Natural killer cell treated with Interleukin-12 subunit alpha and Interleukin-12 subunit beta and Interleukin-15 and Interleukin-18, amount 100 ng/mL, for 72 hours (primary cell): ENCODE data around the gene KRTAP6-1. TPM values are rescaled to one million over a fixed set of nuclear protein-coding genes. Genes with fewer than 3 reads are reported as not detected.

ENCODE experiments used
- ATAC-seq, 2 donors: fragments of 150-1000 bp; cut with Tn5 transposase in 1 of 2; sonication (Bioruptor Pico), chemical (Tn5 transposase) in 1 of 2; 2 replicates each; pipeline ENCODE4 v1.10.0; 2021
- DNase-seq: peaks from one replicate; pipeline ENCODE4 v3.0.0; 2022; ENCODE audit warnings: low spot score
- H3K27ac Mint-ChIP-seq, 2 donors: 1 replicate in 1 of 2; 2 replicates in 1 of 2; pipeline ENCODE4 v1.8.0; 2022; ENCODE audit warnings: mixed read lengths in 2 of 2, mild to moderate bottlenecking in 1 of 2, moderate library complexity in 1 of 2
- H3K27me3 Mint-ChIP-seq, 2 donors: 1 replicate in 1 of 2; 2 replicates in 1 of 2; pipeline ENCODE4 v1.8.0; 2022; ENCODE audit warnings: mixed read lengths in 2 of 2
- H3K36me3 Mint-ChIP-seq: one replicate; pipeline ENCODE4 v1.8.0; 2022; ENCODE audit warnings: mixed read lengths
- H3K4me1 Mint-ChIP-seq, 2 donors: 1 replicate in 1 of 2; 2 replicates in 1 of 2; pipeline ENCODE4 v1.8.0; 2022; ENCODE audit warnings: low read depth in 2 of 2, mixed read lengths in 2 of 2, mild to moderate bottlenecking in 1 of 2
- H3K4me3 Mint-ChIP-seq: one replicate; pipeline ENCODE4 v1.8.0; 2022; ENCODE audit warnings: mixed read lengths
- H3K9me3 Mint-ChIP-seq: 2 replicates; pipeline ENCODE4 v1.8.0; 2022; ENCODE audit warnings: mixed read lengths
- total RNA-seq, 2 donors: library from RNA; stranded (reverse); gene quantifications; one replicate each; pipeline ENCODE4 v1.2.3, GENCODE V29; 2022

Gene KRTAP6-1, protein sequence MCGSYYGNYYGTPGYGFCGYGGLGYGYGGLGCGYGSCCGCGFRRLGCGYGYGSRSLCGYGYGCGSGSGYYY
- not detected for total RNA-seq

DNA sequence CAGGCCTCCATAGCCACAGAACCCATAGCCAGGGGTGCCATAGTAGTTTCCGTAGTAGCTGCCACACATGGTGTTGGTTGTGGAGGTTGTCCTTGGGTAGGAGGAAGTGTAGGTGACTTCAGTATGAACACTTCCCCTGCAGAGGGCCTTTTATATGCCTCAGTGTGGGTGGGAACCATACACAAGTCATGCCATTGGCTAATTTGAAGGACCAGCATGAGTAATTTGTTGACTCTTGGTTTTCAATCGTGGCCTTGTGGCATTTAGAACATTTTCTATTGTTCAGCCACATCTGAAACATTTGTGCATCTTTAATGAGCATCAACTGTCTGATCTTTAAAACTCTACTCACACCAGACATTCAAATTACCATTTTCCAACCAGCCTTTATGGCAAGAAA, at the start of gene KRTAP6-1:
KRTAP6-1 (minus strand) TSS at position 95 of the 400 bp plus-strand sequence; CDS start at position 69, 26 bp downstream.
- Mint-ChIP-seq H3K27ac (no peak within 1 kb of the TSS), H3K4me1 (no peaks in the 10 kb centered on the region), H3K27me3 (no peaks in the 10 kb centered on the region), H3K36me3 (no peaks in the 10 kb centered on the region), H3K4me3 (no peak within 1 kb of the TSS), H3K9me3 (peaks cover 6% of the 10 kb centered on the region)
- DNase-seq = no peak
- ATAC-seq = no peak

DNA sequence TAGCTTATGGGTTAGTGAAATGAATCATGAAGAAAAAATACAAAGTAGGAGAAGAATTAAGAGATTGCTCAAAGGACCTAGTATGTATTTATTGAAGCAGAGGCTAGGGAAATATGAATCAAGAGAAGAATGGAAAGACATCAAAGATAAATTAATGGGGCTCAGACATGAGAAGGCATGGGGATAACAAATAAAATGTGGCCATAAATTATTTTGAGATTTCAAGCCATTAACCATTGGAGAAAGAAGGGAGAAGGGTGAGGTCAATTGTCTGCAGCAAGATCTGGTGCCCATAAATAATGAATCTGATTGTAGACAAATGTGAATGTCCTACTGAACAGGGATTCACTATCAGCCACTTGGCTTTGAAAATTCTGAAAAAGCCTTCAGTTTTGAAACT, 39.2 kb upstream of the KRTAP6-1 start:
- peaks cover 21% of the 10 kb centered on the region for H3K9me3 Mint-ChIP-seq
- H3K4me1 Mint-ChIP-seq = no peaks in the 10 kb centered on the region
- H3K4me3 Mint-ChIP-seq = no peak overlapping the region
- H3K27ac Mint-ChIP-seq = no peak overlapping the region
- DNase-seq (no peak), ATAC-seq (no peak)
- H3K36me3 Mint-ChIP-seq = peaks cover 4% of the 10 kb centered on the region
- no peaks in the 10 kb centered on the region for H3K27me3 Mint-ChIP-seq

DNA sequence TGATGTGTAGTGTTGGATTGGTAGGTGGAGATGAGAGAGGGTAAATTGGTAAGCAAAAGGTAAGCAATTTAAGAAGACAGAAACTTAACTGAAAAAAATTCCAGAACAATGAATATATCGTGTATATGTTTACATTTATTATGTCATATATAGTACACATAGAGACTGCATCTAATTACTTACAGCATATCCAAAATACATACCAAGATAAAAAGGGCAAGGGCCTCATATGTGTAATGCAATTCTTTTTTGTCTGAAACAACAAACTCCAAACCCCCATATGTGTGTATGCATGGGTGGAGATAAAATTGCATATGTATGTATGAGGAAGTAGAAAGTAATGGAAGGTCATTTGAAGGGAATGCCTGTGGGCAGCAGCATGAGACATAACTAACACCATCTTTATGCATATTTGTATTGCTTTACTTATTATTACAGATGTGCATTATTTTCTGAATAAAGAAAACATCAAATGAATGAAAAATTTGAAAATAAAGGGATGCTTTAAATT, 33.2 kb upstream of the KRTAP6-1 start:
- Mint-ChIP-seq H3K9me3 (peaks cover 19% of the 10 kb centered on the region), H3K4me3 (no peak overlapping the region), H3K27me3 (no peaks in the 10 kb centered on the region), H3K4me1 (no peaks in the 10 kb centered on the region), H3K27ac (no peak overlapping the region), H3K36me3 (peaks cover 4% of the 10 kb centered on the region)
- DNase-seq (no peak), ATAC-seq (no peak)

DNA sequence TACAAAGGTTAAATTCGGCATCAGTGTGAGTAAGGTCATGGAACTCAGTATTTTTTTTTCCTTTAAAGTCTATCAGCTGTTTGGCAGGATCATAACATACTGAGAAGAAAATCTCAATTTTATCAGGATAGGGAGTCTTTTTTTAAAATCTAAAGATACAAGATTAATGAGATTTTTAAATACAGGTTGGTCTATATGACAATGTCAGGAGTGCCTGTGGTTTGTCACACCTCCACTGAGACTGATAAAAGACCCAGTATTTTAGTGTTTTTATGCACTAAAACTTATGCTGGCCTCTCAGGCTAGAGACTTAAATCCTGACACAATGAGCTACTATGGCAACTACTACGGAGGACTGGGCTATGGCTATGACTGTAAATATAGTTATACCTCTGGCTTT, 28.8 kb upstream of the KRTAP6-1 start, which contains the start of gene KRTAP20-3:
KRTAP20-3 (plus strand) TSS at position 301 of the 400 bp plus-strand sequence.
- DNase-seq (no peak), ATAC-seq (no peak)
- peaks cover 8% of the 10 kb centered on the region for H3K9me3 Mint-ChIP-seq
- H3K4me1 Mint-ChIP-seq = no peaks in the 10 kb centered on the region
- no peaks in the 10 kb centered on the region for H3K27me3 Mint-ChIP-seq
- no peak within 1 kb of the TSS for H3K4me3 Mint-ChIP-seq
- no peaks in the 10 kb centered on the region for H3K36me3 Mint-ChIP-seq
- H3K27ac Mint-ChIP-seq = no peak within 1 kb of the TSS

DNA sequence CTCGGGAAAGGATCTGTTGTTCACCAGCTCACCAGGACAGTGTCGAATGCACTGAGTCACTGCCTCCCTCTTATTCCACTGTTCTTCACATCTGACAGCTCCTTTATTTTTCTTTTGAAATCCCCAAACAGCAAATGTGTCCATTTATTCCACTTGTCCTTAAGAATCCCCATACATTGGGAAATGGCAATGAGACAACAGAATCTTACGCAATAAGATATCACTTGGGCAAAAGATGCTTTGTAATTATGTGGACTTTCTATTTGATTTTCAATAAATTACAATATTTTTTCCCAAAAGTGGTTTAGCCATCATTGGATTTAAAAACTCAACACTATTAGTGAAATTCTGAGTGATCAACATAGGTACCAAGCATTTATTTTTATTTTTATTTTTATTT, 25.0 kb upstream of the KRTAP6-1 start:
- Mint-ChIP-seq H3K27me3 (no peaks in the 10 kb centered on the region), H3K9me3 (peaks cover 2% of the 10 kb centered on the region), H3K4me1 (no peaks in the 10 kb centered on the region), H3K36me3 (no peaks in the 10 kb centered on the region), H3K4me3 (no peak overlapping the region), H3K27ac (no peak overlapping the region)
- no peak for DNase-seq
- no peak for ATAC-seq

DNA sequence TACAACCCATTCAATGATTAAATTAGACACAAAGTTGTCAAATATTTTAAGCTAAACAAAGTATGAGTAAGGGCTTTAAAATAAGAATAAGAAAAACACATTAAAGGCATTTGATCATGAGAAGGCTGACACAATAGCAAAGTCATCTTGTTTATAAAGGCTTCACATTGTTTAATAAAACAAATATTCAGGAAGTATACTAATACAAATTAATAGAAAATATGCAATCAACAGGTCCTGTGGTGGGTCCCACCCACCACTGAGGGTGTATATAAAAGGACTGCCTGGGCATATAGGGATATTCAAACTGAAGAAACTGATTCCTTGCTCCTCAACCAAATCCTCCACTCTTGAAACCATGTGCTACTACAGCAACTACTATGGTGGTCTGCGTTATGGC, 21.2 kb upstream of the KRTAP6-1 start, which contains the start of gene KRTAP20-2:
KRTAP20-2 (plus strand) TSS at position 301 of the 400 bp plus-strand sequence; CDS start at position 359, 58 bp downstream.
- no peak for DNase-seq
- no peaks in the 10 kb centered on the region for H3K4me1 Mint-ChIP-seq
- H3K27ac Mint-ChIP-seq = no peak within 1 kb of the TSS
- no peak for ATAC-seq
- no peaks in the 10 kb centered on the region for H3K27me3 Mint-ChIP-seq
- H3K4me3 Mint-ChIP-seq = no peak within 1 kb of the TSS
- H3K36me3 Mint-ChIP-seq = no peaks in the 10 kb centered on the region
- H3K9me3 Mint-ChIP-seq = peaks cover 4% of the 10 kb centered on the region

DNA sequence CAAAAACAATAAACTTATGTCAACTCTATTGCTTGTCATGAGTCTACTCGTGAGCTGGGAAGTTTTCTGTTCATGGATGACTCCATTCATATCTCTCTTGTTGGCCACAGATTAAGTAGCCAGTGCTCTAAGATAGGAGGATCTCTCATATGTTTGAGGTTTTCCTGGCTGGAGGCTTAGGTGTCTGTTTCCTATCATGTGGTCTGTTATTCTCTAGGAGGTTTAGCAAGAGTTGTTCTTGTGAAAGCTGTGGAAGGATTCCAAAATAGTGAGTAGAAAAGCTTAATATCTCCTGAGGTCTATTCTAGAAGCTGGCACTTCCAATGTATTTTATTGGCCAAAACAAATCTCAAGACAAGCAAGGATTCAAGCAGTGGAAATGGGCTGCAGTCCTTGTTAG, 15.5 kb upstream of the KRTAP6-1 start:
- Mint-ChIP-seq H3K4me3 (no peak overlapping the region), H3K9me3 (peaks cover 21% of the 10 kb centered on the region), H3K27ac (no peak overlapping the region), H3K36me3 (no peaks in the 10 kb centered on the region), H3K27me3 (no peaks in the 10 kb centered on the region), H3K4me1 (no peaks in the 10 kb centered on the region)
- no peak for DNase-seq
- ATAC-seq = no peak

GRCh38 chr21:30628109-30628508, 14.4 kb upstream of the KRTAP6-1 start:
- Mint-ChIP-seq H3K9me3 (peaks cover 21% of the 10 kb centered on the region), H3K4me3 (no peak overlapping the region), H3K27me3 (no peaks in the 10 kb centered on the region), H3K4me1 (no peaks in the 10 kb centered on the region), H3K36me3 (no peaks in the 10 kb centered on the region), H3K27ac (no peak overlapping the region)
- DNase-seq (no peak), ATAC-seq (no peak)

GRCh38 chr21:30625449-30626165, 11.9 kb upstream of the KRTAP6-1 start:
- Mint-ChIP-seq H3K27me3 (no peaks in the 10 kb centered on the region), H3K9me3 (peaks cover 17% of the 10 kb centered on the region), H3K4me3 (no peak overlapping the region), H3K4me1 (no peaks in the 10 kb centered on the region), H3K27ac (no peak overlapping the region), H3K36me3 (no peaks in the 10 kb centered on the region)
- ATAC-seq (no peak), DNase-seq (no peak)

DNA sequence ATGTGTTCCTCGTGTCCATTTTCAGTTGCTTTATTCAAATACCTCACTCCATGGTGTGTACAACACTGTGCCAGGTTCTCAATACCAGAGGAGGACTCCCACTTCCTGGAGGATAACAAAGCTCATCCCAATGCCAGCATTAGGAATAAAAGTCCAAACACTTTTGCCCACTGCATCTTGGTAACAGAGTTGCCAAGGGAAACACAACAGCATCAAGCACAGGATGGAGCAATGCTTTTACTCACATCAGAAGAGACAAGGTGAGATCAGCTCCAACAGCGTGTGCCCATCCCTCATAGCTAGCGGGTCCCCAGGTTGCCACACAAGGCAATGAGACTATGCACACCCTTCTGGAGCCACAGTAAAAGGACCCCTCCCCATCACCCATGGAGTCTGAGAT, 9.6 kb upstream of the KRTAP6-1 start:
- no peaks in the 10 kb centered on the region for H3K36me3 Mint-ChIP-seq

GRCh38 chr21:30620522-30620921, 6.8 kb upstream of the KRTAP6-1 start, which contains the start of gene KRTAP20-4:
KRTAP20-4 (plus strand) TSS chr21:30620627.
- DNase-seq (no peak), ATAC-seq (no peak)
- Mint-ChIP-seq H3K4me3 (no peak within 1 kb of the TSS), H3K27ac (no peak within 1 kb of the TSS), H3K36me3 (no peaks in the 10 kb centered on the region), H3K4me1 (no peaks in the 10 kb centered on the region), H3K27me3 (no peaks in the 10 kb centered on the region), H3K9me3 (peaks cover 6% of the 10 kb centered on the region)

More for the DNA sequence above, 9.6 kb upstream of the KRTAP6-1 start:
- ATAC-seq (no peak), DNase-seq (no peak)
- Mint-ChIP-seq H3K27ac (no peak overlapping the region), H3K9me3 (peaks cover 14% of the 10 kb centered on the region), H3K4me3 (no peak overlapping the region), H3K27me3 (no peaks in the 10 kb centered on the region), H3K4me1 (no peaks in the 10 kb centered on the region)

- Mint-ChIP-seq H3K4me1 (no peaks in the 10 kb centered on the region), H3K27ac (no peak overlapping the region), H3K9me3 (peaks cover 6% of the 10 kb centered on the region), H3K4me3 (no peak overlapping the region), H3K36me3 (no peaks in the 10 kb centered on the region), H3K27me3 (no peaks in the 10 kb centered on the region)
- DNase-seq (no peak), ATAC-seq (no peak)
Measured at GRCh38 chr21:30620080-30620479, 6.3 kb upstream of the KRTAP6-1 start.

- Mint-ChIP-seq H3K27ac (no peak within 1 kb of the TSS), H3K9me3 (peaks cover 3% of the 10 kb centered on the region), H3K36me3 (no peaks in the 10 kb centered on the region), H3K4me3 (no peak within 1 kb of the TSS), H3K27me3 (no peaks in the 10 kb centered on the region), H3K4me1 (no peaks in the 10 kb centered on the region)
- no peak for ATAC-seq
- no peak for DNase-seq
Measured at GRCh38 chr21:30616125-30616524, 2.4 kb upstream of the KRTAP6-1 start, which contains the start of gene KRTAP20-1. KRTAP20-1 (plus strand) TSS chr21:30616425; CDS start chr21:30616455, 30 bp downstream.

DNA sequence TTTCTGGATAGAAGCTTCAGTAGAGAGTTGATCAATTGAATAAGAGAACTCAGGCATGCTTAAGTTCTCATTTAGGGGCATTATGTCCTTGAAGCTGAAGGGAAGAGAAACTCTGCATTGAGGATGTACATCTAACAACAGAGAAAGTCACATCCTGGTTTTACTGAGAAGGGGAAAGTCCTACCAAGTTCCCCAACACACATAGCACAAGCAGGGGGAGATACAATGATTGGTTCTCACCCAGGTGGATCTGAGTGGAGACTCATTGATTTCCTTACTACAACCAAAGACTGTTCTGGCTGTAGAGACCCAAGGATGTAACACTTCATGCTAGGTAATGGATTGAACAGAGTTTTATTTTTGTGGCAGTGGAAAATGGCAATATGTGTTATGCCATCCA, 1.5 kb upstream of the KRTAP6-1 start:
- DNase-seq (no peak), ATAC-seq (no peak)
- H3K4me3 Mint-ChIP-seq = no peak overlapping the region
- H3K27ac Mint-ChIP-seq = no peak overlapping the region
- H3K36me3 Mint-ChIP-seq = no peaks in the 10 kb centered on the region
- no peaks in the 10 kb centered on the region for H3K4me1 Mint-ChIP-seq
- H3K27me3 Mint-ChIP-seq = no peaks in the 10 kb centered on the region
- H3K9me3 Mint-ChIP-seq = peaks cover 6% of the 10 kb centered on the region
